GM19025 (cell line): Measurements from ENCODE around the gene CTSW.

ENCODE experiments used
- ATAC-seq: cut with Tn5 transposase; IDR thresholded peaks from one replicate; pipeline ENCODE4 v1.9.1; 2021; ENCODE audit warnings: mild to moderate bottlenecking, low read depth, moderate library complexity; ENCODE audit not compliant: unreplicated experiment

Gene CTSW

GRCh38 chr11:65855927-65856363 lies 23.7 kb upstream of the CTSW start:
- no peak for ATAC-seq

DNA sequence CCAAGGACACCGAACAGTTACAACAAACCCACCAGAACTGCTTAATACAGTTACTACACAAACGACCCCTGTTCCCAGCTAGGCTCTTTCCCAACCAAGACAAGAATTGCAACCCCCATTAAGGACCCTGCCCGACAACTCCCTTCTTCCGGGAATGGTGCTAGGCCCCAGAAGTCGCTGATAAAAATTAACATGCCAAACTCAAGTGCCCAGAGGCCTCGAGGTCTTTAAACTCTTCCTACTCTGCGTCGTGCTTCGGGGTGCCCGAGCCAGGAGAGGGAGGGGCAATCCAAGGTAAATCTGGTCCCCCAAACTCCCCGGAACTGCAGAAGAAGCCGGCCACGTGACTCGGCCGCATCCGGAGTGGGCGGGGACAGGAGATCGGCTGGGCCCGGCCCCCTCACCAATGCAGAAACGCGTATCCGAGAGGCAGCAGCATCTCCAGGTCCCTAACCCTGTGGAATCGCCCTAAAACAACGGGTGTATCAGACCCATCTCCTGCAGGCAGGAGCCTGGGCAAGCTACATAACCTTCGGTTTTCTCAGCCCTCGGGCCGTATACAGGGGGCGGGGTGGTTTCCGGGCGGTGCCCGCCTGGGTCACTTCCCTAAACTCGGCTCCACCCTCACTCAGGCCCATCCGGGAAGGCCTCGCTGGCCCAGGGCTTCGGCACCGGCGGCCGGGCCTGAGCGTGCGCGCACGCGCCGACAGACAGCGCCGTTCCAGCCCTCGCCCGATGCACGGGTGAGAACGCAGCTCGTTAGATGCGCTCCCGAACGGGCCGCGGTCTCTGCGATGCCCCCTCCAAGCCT lies 22.7 kb upstream of the CTSW start:
- ATAC-seq, result peak; percentile 32

DNA sequence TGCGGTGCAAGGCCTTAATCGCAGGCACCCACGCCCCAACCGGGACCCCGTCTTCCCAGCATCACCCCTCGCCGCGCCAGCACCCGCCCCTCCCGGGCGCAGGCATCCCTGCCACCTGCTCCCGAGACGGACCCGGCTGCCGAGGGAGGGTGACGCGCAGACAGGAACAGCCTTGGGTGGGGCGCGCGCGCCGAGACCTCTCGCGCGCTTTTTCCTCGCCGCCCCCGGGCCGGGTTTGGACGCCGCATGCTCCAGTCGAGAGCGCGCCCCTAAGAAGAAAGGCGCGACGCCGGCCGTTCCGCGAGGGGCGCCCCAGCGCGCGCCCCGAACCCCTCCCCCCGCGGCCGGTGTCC lies 22.2 kb upstream of the CTSW start:
- peak; percentile 1 for ATAC-seq

DNA sequence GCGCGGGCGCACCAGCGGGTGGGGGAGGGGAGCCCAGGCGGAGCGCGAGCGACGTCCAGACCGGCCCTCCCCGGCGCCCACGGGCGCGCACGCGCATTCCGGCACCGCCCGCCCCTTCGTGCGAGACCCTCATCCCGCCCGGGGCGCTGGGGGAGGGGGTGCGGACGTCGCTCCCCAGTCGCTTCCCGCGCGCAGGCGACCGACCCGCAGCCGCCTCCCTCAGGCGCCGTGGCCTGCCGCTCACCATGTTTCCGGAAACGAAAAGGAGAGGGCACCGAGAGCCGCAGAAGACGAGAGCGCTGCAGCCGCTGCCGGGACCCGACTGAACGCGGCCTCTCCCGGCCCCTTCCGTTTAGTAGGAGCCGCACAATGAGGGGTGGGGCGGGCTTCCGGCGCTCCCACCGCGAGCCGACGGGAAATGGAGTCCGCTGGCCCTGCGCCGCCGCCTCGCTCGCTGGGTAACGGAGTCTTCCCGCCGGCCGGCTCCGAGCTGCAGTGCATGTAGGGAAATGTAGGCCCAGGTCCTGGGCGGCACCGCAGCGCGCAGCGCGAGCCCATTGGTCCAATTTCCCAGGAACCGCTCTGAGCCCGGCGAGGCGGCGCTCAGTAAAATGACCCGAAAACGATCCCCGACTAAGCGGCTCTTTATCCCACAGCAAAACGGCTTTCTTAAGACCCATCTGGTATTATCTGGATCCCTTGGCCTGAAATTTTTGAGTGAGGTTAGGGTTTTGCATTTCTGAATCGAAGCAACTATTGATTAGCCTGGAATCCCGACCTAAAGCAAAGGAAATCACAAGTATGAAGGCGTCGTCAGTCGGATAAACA lies 21.6 kb upstream of the CTSW start, which contains the start of gene CFL1:
TSS of gene CFL1 (minus strand) at position 328 of the 828 bp plus-strand sequence. CDS start at position 247, 81 bp downstream.
- peak; percentile 40 for ATAC-seq

GRCh38 chr11:65858681-65859087 lies 21.0 kb upstream of the CTSW start:
- no peak for ATAC-seq

- ATAC-seq, result peak; percentile 44
These were observed 20.4 kb upstream of the CTSW start for GRCh38 chr11:65859095-65859811.

DNA sequence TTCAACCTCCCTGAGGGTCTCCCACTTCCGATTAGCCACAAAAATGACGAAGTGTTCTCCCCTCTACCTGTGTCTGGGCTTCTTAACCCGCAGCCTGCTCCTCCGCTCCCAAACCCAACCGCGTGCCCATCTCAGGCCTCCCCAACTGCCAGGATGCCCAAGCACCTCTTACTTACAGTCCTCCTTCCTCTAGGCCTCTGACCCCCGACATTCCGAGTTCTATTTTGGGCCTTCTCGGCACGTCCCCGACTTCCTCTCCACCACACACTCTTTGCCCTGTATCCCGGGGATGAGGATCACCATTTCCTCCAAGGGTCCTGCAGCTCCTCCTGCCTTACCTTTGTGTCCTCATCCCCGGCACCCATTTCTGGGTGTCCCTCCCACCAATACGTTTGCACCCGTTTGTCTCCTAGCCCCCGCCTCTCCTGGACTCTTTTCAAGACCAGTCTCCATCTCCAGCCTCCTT lies 19.8 kb upstream of the CTSW start:
- no peak for ATAC-seq

DNA sequence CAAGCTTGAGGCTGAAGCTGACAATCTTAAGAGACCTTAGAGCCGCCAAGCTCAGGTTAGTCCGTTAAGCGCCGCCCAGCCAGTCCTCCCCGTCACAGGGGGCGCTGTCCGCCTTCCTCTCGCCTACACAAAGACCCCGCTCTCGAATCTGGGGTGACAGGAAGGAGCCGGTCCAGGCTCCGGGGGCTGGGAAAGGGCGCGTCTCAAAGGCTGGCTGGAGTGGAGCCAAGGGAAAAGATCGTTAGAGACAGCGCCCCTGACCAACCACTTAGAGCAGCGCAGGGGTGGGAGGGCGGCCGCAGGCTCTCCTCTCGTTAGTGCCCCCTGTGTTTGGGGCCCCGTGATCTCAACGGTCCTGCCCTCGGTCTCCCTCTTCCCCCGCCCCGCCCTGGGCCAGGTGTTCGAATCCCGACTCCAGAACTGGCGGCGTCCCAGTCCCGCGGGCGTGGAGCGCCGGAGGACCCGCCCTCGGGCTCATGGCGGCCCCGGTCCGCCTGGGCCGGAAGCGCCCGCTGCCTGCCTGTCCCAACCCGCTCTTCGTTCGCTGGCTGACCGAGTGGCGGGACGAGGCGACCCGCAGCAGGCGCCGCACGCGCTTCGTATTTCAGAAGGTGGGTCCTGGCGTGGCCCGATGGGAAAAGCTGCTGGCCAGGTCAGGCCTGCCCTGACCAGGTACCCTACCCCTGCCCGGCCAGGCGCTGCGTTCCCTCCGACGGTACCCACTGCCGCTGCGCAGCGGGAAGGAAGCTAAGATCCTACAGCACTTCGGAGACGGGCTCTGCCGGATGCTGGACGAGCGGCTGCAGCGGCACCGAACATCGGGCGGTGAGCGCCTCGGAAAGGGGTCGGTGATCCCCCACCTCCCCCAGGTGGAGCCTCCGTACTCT lies 19.1 kb upstream of the CTSW start, which contains the start of gene MUS81:
TSS of gene MUS81 (plus strand) at position 156 of the 887 bp plus-strand sequence. CDS start at position 477, 321 bp downstream.
- ATAC-seq, result no peak

- ATAC-seq, result no peak
These were observed 18.5 kb upstream of the CTSW start for GRCh38 chr11:65861165-65861505.

- no peak for ATAC-seq
These were observed 18.0 kb upstream of the CTSW start for GRCh38 chr11:65861533-65862183.

- ATAC-seq, result no peak
These were observed 17.4 kb upstream of the CTSW start for GRCh38 chr11:65862191-65862735.

GRCh38 chr11:65862941-65863888 lies 16.4 kb upstream of the CTSW start:
- ATAC-seq, result no peak

DNA sequence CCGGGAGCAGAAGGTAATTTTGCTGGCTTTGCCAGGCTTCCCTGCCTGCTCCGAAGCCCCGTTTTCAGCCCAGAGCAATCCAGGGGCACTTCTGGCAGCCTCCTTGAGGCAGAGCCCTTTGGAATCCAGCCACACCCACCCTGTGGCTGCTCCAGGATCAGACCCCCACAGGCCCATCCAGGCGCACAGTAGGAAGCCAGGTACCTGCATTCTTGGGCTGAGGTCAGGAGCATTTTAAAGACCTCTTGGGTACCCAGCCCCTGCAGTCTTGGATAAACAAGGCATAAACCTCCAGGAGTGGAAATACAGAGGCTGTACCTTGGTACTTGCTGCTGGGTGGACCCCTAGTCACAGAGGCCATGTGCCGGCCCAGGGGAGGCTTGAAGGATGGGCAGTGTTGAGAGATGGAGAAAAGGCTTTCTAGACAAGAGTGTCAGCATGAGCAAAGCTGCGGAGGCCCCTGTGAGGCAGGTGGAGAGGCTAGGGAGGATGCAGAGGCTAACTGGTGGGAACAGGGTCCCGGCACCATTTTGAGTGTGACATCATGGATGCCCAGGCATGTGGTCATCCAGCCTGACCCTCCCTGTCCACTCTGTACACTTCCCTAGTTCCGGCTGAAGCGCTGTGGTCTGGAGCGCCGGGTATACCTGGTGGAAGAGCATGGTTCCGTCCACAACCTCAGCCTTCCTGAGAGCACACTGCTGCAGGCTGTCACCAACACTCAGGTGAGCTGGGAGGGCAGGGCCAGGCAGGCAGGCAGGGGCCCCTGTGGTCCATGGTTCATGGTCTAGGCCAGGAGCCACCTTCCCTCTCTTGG lies 15.5 kb upstream of the CTSW start:
- ATAC-seq, result no peak

GRCh38 chr11:65864706-65865471 lies 14.7 kb upstream of the CTSW start:
- ATAC-seq, result no peak

GRCh38 chr11:65865550-65866172 lies 14.0 kb upstream of the CTSW start:
- ATAC-seq, result no peak
